ENCODE results near the gene ABCA13.

ABCA13 gene

DNA sequence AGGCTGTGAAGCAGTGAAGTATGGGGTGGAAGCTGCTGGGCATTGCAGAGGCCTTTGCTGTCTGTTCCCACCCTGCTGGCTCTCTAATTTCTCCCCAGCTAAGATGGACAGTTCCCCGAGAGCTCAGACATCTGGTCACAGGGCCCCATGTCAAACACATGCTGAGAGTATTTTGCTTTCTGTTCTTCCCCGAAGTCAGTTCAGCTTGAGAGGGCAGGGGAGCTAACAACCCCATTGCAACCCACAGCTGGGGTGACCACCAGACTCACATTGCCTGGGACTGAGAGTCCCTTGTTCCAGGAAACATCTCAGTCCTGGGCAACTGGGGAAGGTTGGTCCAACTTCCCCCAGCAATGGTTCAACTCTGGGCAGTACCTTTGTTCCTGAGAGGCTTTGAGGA is 52.8 kb downstream of the ABCA13 start:
- Histone ChIP-seq H3K4me3 (no peak overlapping the region), H3K27ac (no peak overlapping the region)

DNA sequence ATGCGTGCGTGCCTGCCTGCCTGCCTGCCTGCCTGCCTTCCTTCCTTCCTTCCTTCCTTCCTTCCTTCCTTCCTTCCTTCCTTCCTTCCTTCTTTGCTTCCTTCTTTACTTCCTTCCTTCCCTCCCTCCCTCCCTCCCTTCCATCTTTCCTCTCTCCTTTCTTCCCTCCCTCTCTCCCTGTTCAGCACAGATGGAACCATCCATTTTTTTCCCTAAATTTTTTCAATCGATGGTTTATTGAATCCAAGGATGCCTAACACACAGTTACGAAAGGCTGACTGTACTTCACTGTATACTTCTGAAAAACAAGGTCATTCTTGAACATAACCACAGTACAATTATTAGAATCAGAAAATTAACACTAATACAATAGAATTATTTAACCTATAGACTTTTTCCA is 53.8 kb downstream of the ABCA13 start:
- H3K27ac ChIP-seq = no peak overlapping the region
- H3K4me3 ChIP-seq = no peak overlapping the region

DNA sequence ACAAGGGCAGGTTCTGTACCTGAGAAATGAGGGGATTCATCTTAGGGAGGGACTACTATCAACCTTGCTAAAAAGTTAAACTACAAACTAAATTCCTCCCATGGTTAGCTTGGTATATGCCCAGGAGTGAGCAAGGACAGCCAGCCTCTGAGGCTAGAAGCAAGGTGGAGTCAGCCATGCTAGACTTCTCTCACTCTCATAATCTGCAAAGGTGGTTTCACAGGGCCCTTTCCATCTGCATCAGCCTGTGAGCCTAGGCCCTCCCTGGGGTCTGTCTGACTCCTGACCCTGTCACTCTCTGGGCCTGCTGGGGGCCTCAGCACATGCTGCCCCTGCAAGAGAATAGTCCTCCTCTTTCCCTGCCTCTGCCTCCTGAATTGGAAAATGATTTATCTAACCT is 66.1 kb downstream of the ABCA13 start:
- Histone ChIP-seq H3K27ac (no peak overlapping the region), H3K4me3 (no peak overlapping the region)

DNA sequence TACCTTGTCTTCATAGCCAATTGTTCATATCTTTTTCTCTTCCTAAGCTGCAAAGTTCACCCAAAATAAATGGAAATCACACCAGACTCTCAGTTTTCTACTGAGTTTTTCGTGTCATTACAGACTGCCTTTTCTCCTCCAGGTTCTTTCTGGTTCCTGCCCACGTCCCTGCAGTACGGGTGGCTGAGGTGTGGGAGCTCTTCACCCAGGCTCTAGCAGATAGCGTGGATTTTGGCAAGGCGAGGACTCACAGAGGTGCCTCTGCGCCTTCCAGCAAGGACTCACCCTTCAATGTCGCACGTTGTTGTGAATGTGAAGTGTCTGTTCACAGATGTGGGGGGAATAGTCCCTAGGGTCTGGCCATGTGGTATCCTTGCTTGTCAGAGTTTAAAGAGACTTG is 71.6 kb downstream of the ABCA13 start:
- no peak overlapping the region for H3K4me3 ChIP-seq
- no peak overlapping the region for H3K27ac ChIP-seq

DNA sequence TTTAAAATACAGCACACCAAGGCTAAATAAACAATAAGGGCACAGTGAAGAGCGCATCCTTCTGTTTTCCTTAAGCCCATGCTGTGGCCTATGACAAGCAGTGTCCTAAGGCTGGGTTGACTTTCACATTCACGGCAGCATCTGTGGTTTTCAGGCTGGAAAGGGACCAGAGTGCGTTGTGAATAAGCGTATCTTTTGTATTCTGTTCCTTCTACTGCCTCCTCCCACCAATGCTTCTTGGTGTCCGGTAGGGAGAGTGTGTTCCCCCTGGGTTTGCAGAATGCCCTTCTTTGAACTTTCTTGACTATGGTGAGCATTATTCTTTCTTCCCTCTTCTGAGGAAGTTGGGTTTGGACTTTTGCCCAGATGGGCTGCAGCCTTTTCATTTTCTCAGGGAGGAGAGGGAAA is 73.6 kb downstream of the ABCA13 start:
- Histone ChIP-seq H3K4me3 (no peak overlapping the region), H3K27ac (no peak overlapping the region)

DNA sequence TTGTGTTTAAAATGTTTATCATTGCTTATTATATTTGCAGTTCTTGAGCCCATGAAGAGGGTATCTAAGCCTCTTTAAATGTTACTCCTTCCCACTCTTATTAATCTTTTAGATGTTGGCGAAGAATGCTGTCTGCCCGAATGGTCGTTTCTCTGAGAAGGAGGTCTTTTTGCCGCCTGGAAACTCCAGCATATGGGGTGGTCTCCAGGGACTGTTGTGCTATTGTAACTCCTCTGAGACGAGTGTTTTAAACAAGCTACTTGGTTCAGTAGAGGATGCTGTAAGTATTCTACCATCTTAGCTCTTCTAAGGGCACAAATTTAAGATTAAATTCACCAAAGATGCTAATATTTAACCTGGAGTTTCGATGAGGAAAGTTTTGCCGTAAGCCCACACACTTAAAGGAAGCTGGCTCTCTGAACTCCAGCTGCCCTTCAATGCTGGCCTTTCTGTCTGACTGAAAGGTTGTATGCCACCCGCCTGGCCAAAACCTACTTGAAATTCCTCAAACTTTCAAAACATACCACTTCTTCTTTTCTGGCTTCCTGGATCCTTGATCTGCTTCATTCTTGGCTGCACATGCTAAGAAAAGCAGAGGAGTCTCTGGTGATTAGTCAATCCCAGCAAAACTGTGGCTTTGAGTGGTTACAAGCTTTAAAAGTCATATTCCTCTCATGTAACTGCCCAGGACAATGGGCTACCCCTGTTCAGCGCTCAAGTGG is 74.7 kb downstream of the ABCA13 start:
- H3K4me3 ChIP-seq = no peak overlapping the region
- H3K27ac ChIP-seq = no peak overlapping the region

DNA sequence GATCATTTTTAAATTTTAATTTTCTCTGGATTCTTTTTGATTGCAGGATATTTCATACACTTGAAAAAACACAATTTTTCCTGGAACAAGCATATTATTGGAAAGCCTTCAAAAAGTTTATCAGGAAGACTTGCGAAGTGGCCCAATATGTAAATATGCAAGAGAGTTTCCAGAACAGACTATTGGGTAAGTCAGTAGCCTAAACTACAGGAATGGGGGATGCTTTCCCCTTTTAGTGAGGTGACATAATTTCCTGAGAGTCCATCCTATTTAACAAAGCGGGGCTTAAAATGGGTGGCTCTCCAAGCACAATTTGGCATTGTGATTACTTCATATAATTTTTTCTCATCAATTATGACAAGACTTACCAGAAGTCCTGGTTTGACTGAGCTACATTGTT is 77.9 kb downstream of the ABCA13 start:
- Histone ChIP-seq H3K27ac (no peak overlapping the region), H3K4me3 (no peak overlapping the region)

DNA sequence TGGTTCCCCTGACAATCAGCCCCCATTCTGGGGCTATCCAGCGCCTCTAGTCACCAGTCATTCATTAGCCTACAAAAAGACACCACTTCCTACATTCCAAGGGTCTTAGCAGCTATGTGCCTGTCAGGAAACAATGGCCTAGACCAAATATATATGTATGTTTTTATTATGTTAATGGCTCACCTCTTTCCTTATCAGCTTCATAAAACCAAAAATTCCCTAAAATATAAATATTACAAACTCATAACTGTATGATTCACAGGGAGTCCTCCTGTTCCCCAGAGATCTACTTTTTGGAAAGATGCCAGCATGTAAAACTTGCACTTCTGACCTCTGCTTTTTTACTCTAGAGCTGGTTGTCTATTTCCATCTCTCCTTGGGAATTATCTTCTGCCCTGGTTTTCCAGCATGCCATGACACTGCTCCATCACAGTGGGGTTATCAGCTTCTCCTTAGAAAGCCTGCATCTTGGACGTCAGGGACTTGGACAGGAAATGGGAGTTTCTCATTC is 79.2 kb downstream of the ABCA13 start:
- no peak overlapping the region for H3K27ac ChIP-seq
- no peak overlapping the region for H3K4me3 ChIP-seq

DNA sequence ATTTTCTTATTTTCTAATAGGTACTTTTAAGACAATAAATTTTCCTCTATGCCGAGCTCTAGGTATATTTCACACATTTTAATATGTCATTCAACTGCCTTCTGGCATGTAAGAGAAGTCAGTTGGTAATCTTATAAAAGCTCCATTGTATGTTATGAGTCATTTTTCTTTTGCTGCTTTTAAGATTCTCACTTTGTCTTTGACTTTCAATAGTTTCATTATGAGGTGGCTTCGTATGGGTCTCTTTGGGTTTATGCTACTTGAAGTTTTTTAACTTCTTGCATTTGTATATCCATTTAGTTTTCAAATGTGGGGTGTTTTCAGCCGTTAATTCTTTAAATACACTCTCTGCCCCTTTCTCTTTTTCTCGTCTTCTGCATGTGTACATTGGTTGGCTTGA is 80.5 kb downstream of the ABCA13 start:
- no peak overlapping the region for H3K27ac ChIP-seq
- no peak overlapping the region for H3K4me3 ChIP-seq

DNA sequence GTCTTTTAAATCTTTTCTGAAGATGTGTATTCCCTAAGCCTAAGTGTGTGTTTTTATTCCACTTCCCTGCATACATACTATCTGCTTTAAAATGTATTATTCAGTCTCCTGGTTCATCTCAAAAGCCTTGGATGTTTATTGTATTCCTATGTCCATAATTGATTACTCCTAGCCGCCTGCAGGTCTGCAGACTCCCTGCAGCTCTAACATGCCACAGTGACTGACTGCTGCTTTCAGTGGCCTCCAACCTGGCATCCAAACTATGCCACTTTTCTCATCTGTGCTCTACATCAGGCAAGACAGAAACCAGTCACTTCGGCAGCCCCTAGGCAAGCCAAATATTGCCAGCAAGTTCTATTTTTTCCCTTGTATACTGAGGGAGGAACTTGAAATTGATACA is 81.7 kb downstream of the ABCA13 start:
- H3K27ac ChIP-seq = no peak overlapping the region
- H3K4me3 ChIP-seq = no peak overlapping the region

DNA sequence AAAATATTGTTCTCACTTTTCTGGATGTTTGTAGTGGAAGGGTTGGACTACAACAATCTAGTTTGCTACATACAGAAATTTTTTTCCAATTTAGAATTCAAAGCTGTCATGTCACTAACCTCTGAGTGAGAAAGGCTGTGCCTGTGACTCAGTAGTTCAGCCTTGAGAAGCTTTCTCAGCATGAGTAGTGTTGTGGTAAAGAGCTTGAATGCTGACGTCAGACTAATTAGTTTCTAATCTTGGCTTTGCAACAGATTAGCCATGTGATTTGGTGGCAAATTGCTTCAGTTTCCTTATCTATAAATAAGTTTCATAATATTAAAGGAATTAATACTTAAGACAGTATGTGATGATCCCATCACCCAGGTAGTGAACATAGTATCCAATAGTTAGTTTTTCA is 83.8 kb downstream of the ABCA13 start:
- no peak overlapping the region for H3K4me3 ChIP-seq
- H3K27ac ChIP-seq = no peak overlapping the region

DNA sequence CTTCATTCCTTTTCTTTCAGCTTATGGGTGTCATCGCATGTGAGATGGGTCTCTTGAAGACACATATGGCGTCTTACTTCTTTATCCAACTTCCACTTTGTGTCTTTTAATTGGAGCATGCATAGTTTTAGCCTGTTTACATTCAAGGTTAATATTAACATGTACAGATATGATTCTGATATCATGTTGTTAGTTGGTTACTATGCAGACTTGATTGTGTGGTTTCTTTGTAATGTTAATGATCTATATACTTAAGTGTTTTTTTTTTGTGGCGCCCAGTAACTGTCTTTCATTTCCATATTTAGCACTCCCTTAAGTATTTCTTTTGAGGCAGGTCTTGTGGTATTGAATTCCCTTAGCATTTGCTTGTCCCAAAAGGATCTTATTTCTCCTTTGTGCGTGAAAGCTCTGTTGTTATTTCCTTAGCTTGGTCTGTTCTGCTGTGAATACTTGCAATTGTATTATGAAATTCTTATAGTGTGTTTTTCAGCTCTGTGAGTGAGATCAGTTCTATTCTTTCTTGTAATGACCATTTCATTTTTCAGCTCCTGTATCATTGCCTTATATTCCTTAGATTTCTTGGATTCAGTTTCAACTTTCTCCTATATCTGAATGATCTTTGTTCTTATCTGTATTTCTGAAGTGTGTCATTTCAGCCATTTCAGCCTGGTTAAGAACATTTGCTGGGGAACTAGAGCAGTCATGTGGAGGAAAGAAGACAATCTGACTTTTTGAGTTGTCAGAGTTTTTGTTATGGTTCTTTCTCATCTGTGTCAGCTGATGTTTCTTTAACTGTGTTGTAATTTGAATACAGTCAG is 88.4 kb downstream of the ABCA13 start:
- Histone ChIP-seq H3K4me3 (no peak overlapping the region), H3K27ac (no peak overlapping the region)

DNA sequence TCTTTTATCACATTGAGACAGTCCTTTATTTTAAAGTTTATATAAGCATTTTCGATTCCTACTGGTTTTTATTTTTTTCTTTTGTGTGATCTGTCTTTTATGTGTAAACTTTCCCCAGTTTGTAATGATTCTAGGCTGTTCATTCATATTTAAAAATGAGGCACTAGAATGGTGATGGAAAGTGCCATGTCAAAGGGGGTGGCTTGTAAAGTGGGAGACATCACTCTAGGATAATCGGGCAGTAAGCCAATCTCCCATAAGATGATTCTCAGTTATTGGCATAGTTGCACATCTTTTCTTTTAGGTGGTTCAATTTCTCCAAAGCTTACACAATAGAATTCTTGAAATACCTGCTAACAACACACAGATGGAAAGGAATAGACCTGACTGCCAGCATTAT is 90.4 kb downstream of the ABCA13 start:
- Histone ChIP-seq H3K4me3 (no peak overlapping the region), H3K27ac (no peak overlapping the region)

DNA sequence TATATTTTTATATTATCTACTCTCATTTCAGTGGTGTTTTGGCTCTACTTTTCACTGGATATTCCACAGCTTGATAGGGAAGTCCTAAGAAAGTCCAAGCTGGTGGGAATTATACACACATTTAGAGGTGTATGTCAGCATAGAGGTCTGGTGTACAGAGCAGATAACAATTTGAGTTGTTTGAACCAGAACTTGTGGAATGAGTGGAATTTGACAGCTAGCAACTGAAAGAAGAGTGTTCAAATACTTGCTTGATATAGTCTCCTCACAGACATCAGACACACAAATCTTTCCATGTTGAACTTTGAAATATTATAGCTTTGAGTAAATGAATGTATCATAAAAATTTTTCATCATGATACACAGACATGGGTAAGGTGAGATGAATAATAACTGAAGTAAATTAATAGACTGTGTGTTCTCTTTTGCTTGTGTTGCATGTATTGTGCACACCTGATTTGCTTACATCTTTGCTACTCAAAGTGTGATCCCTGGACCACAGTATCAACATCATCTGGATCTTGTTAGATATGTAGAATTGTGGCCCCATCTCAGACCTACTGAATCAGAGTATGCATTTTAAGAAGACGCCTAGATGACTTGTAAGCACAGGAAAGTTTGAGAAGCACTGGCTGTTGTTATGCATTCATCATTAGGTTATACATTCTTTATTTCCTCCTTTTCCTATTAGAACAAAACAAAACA is 91.5 kb downstream of the ABCA13 start:
- Histone ChIP-seq H3K27ac (no peak overlapping the region), H3K4me3 (no peak overlapping the region)

DNA sequence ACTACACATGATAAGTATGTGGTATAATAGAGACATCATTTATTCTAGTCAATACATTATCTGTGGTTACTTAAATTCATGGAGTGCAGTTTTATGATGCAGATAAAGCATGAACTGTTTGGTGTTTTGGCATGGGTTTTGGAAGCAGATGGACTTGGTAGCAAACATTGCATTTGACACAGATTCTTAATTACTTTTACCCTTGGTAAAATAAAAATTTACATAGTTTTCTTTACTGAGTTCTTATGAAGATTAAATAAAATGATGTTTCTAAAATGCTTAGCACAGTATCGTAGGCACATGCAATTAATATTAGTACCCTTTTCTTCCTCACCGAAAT is 92.0 kb downstream of the ABCA13 start:
- no peak overlapping the region for H3K27ac ChIP-seq
- H3K4me3 ChIP-seq = no peak overlapping the region

DNA sequence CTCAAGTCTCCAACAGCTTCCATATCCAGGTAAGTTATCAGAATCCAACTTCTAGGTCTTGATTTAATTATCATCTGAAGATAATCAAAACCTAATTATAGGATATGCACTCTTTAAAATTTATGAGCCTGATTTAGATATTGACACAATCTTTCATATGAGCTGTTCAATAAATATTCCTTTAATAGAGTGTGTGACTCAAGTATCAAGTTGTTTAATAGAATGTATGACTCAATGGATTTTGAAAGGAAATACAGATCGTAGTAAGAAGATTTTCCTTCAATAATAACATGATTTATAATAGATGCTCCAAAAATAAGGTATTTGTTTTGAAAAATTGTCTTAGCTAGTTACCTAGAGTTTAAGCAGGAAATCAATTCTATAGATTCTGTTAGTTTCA is 97.8 kb downstream of the ABCA13 start:
- no peak overlapping the region for H3K27ac ChIP-seq

DNA sequence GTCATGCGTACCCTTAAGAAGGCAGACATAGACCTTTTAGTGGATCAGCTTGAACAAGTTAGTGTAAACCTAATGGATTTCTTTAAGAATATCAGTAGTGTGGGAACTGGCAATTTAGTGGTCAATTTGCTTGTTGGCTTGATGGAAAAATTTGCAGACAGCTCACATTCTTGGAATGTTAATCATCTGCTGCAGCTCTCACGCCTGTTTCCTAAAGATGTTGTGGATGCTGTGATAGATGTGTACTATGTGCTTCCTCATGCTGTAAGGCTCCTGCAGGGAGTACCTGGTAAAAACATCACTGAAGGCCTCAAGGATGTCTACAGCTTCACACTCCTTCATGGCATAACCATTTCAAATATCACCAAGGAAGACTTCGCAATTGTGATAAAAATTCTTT is 103.4 kb downstream of the ABCA13 start:
- H3K27ac ChIP-seq = no peak overlapping the region
- H3K4me3 ChIP-seq = no peak overlapping the region

More for the DNA sequence above, 97.8 kb downstream of the ABCA13 start:
- no peak overlapping the region for H3K4me3 ChIP-seq

DNA sequence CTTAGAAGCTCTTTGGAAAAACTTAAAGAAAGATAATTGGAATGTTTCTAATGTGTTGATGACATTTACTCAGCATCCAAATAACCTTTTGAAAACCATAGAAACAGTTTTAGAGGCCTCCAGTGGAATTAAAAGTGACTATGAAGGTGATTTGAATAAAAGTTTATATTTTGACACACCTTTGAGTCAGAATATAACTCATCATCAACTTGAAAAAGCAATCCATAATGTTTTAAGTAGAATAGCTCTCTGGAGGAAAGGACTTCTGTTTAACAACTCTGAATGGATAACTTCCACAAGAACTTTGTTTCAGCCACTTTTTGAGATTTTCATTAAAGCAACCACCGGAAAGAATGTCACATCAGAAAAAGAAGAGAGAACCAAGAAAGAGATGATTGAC is 108.2 kb downstream of the ABCA13 start:
- no peak overlapping the region for H3K4me3 ChIP-seq
- no peak overlapping the region for H3K27ac ChIP-seq

DNA sequence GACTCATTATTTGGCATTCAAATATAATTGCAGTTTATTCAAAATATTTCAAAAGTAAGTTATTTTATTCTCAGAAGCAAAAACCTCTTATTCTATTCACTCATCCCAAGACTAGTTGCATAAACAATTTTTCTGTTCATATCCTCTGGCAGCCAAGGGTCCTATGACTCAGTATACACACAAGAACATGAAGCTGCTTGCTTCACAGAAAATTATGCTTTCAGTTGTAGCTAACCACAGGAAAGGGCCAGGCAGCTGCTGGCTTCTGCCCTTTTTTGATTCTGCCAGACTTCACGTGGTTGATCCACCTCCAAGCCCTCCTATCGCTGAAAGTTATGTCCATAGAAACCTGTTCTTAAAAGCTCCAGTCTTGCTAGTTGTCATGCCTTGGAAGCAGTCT is 108.8 kb downstream of the ABCA13 start:
- Histone ChIP-seq H3K27ac (peak overlapping the region in 1 of 21 experiments; percentile 30), H3K4me3 (no peak overlapping the region)

DNA sequence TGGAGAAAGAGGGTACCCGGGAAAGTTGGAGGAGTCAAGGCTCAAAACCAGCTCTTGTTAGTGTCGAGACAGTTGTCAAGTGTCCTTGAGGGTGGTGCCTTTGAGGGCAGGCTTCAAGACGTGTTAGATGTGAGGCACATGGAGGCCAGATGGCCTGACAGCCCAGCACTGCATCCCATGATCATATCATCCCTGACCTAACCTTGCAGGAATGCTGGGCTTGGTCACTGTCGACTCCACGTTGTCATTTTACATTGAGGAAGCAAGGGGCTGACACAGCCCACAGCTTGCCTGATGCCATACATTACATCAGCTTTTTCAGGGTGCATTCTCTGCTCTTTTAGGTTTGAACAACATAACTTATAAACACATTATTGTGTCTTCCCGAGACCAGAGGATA is 114.1 kb downstream of the ABCA13 start:
- H3K4me3 ChIP-seq = no peak overlapping the region
- no peak overlapping the region for H3K27ac ChIP-seq

DNA sequence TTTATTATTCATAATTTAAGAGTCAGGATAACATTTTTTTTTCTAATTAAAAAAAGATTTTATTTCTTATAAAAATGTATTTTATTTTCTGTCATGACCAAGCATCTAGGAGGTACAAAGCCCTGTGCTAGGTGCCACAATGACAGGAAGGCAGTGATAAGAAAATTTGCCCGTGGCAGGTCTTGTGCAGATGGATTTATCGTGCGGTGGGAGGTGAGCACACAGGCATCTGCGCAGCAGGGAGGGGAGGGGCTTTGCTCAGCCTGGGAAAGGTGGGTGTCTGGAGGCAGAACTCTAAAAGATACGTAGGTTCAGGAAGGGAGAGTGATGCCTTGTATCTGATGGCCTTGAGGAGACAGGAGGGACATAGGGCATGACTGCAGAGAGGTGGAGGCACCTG is 115.6 kb downstream of the ABCA13 start:
- Histone ChIP-seq H3K4me3 (no peak overlapping the region), H3K27ac (no peak overlapping the region)
